ENCODE measurements around the gene KNCN. TPM values are rescaled to one million over a fixed set of nuclear protein-coding genes. Genes with fewer than 3 reads are reported as not detected.
A peak's percentile ranks its signal among the peaks of the same experiment; 100 is the strongest.

The KNCN gene
- not detected for total RNA-seq

DNA sequence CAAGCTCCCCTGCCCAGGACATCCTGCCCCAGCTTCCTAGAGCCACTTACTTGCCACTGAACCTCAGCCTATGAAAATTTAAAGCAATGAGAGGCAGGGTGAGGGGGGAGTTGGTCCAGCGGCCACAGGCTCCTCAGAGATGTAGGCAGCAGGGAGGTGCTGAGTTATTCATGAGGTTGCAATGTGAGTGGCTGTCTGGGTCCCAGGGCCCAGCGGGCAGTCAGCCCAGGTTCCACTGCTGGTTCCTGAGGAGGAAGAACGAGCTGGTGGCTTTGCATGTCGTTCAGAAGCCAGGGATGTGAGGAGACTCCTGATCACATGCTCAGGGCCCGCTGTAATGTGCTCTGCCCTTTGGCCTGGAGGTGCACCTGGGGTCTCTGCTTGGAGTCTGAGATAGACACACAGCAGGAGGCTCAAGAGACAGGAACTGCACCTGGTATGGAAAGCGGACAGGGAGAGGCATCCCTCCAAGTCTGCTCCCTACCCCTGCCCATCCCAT is at the start of gene KNCN:
KNCN (minus strand) TSS at position 51 of the 499 bp plus-strand sequence. CDS start 432 bp downstream, outside the sequence.
- DNase-seq, result no peak

DNA sequence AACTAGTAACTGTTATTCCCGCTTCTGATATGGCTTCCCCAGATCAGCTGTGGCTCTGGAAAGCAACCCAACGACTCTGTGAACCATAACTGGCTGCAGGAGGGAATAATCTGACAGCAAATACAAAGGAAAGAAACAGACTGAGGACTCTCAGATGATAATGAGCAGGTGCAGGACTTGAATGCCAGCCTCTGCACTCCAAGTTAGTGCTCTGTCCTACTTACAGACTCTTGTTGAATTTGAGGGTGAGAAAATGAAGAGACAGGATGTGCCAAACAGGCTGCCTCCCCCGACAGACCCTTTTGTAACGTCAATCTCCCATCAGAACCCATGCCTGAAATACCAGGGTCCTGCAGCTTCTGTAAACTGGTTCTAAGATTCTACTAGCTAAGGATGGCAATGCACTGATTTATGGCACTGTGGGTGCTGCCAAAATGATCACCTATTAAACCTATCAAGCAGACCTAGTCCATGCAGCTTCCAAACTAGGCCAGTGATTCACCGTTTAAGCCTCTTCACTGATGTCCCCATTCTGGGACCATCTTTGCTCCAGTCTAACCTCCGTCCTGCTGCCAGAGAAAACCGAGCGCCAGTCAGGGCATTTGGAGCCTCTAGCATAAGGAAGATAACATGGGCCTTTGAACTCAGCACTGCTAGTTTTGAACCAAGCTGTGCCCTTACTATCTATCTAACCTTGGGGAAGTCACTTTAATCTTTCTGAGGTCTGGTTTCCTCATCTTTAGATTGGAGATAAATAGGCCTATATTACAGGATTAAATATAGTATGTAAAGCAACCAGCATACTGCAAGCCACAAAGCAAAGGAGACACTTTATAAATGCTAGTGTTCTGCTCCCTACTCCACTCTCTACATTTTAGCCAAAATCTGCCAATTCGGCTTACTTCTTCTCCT is 47.9 kb upstream of the KNCN start:
- DNase-seq, result no peak

- DNase-seq, result no peak
Observed at GRCh38 chr1:46596846-46597245, 45.4 kb upstream of the KNCN start.

DNA sequence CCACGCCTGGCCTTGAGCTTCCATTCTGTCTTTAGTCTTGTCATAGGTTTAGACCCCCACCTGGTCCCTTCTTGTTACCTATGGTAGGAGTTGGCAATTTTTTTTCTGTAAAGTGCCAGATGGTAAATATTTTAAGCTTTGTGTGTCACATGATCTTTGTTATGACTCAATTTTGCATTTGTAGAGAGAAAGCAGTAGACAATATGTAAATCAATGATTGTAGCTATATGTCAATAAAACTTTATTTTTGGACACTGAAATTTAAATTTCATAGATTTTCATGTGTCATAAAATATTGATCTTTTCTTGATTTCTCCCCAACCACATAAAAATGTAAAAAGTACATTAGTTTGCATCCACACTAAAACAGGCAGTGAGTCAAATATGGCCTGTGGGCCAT is 44.6 kb upstream of the KNCN start:
- DNase-seq, result no peak

DNA sequence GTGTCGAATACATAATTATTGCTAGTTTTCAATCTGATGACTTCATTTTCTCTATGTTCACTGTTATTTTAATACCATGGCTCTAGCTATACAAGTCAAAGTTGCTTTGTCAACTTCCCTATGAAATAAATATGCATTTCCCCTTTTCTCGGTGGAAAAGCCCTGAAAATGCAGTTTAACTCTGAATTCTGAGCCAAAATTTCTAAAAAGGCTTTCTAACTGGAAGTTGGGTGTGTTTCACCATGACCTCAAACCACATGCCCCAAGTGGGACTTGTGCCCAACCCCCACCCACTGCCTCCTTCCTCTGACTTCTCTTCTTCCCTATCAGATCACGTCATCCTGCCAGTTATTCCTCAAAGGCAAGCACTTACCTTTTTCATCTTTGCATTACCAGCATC is 43.7 kb upstream of the KNCN start:
- no peak for DNase-seq

- DNase-seq, result no peak
Observed at GRCh38 chr1:46594063-46594462, 42.6 kb upstream of the KNCN start.

GRCh38 chr1:46592823-46593222 is 41.4 kb upstream of the KNCN start:
- DNase-seq, result no peak

DNA sequence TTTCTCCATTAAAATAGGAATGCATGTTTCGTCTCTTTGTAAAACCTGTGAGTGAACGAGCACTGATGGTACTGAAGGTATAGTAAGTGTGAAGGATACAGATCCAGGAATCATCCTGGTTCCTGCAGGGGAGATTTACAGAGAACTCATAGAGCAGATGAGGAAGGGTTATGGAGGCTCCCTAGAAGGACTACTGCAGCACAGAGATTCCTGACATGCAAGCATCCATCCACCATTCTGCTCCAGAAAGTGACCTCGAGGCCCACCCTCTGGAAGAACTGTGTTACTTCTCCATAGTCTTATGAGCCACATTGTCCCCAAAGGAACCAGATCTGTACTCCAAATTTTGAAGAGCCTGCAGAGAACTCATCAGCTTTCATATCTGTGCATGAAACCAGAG is 38.1 kb upstream of the KNCN start:
- DNase-seq, result no peak

- no peak for DNase-seq
Observed at GRCh38 chr1:46587069-46587468, 35.6 kb upstream of the KNCN start.

GRCh38 chr1:46585312-46585938 is 34.0 kb upstream of the KNCN start:
- DNase-seq, result no peak

- DNase-seq, result no peak
Observed at GRCh38 chr1:46583494-46583893, 32.0 kb upstream of the KNCN start.

- DNase-seq, result no peak
Observed at GRCh38 chr1:46582972-46583371, 31.5 kb upstream of the KNCN start.

DNA sequence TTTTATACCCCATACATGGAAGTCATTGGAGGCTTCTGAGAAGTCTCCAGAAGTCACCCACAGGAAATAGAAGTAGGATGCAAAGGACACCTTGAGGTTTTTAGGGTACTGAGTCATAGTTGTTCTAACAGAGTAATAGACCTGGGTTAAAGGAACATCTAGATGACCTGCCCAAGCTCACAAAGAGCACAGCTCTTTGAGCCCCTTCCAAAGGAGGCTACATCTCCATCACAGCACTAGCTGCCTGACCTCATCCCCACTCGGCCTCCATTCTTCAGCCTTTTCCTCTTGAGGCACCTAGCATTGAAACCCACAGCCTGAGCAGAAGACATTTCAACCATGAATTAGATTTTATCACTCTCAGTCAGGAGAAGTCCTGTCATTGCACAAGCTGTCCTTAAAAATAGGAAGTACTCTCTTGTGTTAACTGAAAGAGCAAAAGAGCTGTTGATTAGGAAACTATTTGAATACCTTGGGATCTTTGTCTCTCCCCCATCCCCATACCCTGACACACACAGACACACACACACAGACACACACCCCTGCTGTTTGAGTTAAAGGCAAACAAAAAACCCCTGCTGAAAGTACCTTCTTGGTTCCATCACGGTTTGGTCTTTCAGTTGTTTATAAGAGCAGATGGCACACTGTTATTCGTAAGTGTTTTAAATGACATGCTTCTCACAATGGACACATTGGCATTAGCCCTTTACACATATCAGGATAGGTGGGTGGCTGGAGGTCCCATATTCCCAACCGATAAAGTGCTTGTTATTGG is 30.4 kb upstream of the KNCN start:
- DNase-seq, result no peak

DNA sequence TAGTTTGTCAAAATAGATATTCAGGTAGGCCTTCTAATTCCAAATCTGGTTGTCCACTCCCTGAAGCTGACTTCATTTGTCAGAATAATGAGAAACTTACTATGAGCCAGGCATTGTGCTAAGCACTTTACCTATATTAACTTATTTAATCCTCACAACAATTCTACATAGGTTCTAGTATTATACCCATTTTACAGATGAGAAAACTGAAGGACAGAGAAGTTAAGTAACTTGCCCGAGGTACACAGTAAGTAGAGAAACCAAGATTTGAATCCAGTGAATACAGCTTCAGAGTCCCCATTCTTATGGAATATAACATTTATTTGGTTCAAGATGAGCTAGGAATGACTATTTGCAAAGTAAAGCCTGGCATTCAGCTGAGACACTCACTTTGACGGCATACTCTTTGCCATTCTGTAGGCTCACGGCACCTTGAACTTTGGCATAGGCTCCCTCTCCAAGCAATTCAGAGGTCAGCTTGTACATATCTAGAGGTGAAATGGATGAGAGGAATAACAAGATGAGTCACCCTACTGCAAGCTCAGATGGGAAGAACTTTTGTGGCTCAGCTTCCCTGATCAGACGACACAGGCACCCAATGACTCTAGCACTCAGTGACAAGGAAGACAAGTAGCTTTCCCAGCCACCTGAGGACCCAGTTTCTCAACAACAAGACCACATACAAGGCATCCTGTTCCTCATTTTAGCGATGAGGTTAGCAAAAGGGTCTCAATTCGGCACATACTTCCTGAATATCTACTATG is 28.9 kb upstream of the KNCN start:
- DNase-seq, result peak; percentile 6

GRCh38 chr1:46577671-46578070 is 26.2 kb upstream of the KNCN start:
- DNase-seq, result no peak

GRCh38 chr1:46576596-46576995 is 25.1 kb upstream of the KNCN start:
- no peak for DNase-seq

DNA sequence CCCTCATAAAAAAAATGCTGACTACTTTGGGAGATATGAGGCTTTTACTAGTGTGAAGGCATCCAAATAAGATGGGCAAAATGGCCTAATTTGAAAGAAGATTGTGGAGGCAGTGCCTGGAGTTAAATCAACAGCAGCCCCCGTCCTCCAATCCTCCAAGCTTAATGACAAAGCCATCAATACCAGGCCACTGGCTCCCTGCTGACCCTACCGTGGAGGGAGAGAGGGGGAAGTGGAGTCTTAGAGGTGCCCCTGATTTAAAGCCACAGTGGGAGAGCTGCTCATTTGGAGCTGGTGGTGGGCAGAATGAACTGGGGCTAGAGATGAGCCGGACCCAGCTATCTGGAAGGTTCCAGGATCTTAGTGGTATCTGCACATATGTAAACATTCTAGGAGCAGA is 24.3 kb upstream of the KNCN start:
- DNase-seq, result no peak

- no peak for DNase-seq
Observed at GRCh38 chr1:46575300-46575699, 23.9 kb upstream of the KNCN start.

GRCh38 chr1:46571691-46572225 is 20.3 kb upstream of the KNCN start:
- no peak for DNase-seq

DNA sequence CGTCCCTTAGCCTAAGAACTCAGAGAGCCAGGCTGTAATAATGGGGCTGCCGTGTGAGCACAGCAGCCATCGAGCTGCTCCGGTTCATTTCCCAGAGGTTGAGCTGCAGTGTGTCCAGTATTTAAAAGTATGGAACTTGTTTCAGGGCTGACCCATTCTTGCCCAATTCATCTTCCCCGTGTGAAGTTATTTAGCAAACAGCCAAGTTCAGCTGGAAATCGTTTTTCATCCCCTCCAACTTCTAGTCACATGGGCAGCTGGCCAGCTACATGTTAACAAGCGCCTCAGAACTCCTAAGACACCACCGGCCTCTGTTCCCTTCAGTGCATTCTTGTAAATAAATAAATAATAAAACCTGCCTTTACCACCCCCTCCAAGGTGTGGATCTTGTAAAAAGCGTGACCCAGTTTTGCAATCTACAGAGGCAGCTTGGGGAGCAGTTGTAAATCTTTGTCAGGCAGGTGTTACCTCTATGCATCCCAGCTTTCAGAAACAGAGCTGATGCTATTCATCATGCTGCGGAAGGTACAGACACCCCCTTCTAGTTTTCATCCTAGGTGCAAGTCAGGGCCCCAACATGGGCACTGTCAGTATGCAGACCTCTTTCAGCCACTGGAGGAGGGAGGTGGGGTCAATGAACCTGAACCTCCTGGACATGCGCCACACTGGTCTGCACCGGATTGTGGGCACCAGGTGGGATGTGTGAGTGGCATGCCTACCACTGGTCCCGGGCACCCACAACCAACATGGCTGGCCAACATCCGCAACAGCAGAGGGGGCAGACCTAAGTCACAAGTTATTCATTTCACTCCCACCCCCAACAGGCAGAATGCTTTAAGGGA is 18.7 kb upstream of the KNCN start:
- no peak for DNase-seq

GRCh38 chr1:46569116-46569515 is 17.7 kb upstream of the KNCN start:
- DNase-seq, result no peak

Data from skin of body (tissue), 2 donors.